DMS 273 (cell line): Measurements from ENCODE around the gene GRIK3.
"Not testable (repeated sequence)": the region's sequence is repeated elsewhere in the genome, so short reads cannot be mapped to it uniquely, and the experiment has no call there.

ENCODE experiments used
- DNase-seq: peaks from one replicate; lab custom pipeline; 2025; ENCODE audit not compliant: unreplicated experiment; lab: John Stamatoyannopoulos, UW

Gene GRIK3

GRCh38 chr1:36911561-36912364 is 122.6 kb downstream of the GRIK3 start:
- DNase-seq = no peak

DNA sequence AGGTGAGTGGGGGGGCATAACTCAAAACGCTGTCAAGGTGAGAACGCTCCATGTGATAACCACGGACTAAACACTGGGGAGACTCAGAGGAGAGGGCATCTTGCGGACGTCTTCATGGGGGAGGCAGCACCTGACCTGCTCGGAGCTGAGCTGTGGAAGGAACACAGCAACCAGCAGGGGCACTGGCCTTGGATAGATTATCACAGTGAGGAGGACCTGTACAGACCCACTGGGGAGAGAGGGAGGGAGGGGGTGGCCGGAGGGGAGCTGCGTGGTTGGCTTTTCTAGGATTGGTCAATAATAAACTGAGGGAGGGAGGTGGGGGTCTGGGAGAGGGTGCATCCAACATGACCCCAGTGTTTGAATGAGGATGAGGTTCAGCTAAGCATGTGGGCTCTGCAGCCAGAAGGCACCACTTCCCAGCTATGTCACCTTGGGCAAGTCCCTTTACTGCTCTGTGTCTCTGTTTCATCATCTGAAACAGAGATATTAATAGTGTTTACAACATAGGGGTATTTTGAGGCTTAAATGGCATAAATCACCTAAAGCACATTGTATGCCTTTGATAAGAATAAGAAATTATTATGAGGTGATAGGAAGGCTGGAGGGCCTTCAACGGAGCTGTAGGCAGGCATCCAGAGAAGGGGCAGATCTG is 123.3 kb downstream of the GRIK3 start:
- DNase-seq = no peak

DNA sequence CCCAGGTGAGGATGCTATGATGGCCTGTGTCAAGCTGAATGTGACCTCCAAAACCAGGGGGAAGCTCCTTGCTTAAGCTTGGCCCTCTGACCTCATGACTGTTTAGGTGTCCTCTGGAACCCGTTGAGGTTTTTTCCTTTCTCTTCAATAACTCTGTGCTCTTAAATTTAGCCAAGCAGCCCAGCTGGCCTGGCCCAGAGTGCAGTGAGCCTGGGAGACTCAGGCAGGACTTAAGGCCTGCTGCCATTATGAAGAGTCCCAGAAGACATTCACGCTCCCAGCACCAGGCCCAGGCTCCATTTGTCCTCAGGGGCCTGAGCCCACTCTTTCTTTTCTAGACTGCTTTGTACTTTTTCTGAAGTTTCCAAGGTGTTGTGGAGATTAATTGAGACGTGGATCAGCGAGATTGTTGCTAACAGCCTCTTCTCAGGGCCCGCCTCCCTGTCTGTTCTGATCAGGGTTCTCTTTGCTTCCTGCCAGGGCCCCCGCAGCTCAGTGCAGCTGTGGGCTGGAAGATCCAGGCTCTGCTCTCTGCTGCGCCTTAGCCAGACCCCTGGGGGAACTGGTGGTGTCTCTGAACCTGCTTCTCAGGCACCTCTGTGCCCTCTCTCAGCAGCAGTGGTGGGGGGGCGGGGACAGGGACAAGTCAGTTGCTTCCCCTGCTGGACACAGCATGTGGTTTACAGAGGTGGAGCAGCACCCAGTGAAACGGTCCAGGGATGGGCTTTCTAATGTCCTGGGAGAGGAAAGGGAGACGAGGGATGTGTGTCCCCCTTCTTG is 124.2 kb downstream of the GRIK3 start:
- no peak for DNase-seq

- DNase-seq = not testable (repeated sequence)
These were observed 125.0 kb downstream of the GRIK3 start for GRCh38 chr1:36909359-36909758.

GRCh38 chr1:36908096-36908495 is 126.2 kb downstream of the GRIK3 start:
- DNase-seq = no peak

- no peak for DNase-seq
These were observed 127.8 kb downstream of the GRIK3 start for GRCh38 chr1:36906555-36906954.

DNA sequence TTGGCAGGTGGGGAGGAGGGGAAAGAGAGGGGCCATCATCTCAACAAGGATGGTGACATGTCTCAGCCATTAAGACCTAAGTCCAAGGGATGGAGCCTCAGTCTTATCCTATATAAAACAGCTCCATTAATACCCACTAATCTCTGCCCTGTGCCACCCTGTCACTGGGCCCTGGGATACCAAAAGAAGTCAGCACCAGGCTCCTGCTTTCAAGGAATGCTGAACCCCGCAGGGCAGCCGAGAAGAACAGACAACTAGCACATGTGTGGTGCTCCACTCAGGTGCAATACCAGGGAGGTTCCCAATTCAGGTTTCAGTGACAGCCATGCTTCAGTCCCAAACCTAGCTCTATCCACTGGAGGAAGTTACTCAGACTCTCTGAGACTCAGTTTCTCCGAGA is 128.4 kb downstream of the GRIK3 start:
- no peak for DNase-seq

DNA sequence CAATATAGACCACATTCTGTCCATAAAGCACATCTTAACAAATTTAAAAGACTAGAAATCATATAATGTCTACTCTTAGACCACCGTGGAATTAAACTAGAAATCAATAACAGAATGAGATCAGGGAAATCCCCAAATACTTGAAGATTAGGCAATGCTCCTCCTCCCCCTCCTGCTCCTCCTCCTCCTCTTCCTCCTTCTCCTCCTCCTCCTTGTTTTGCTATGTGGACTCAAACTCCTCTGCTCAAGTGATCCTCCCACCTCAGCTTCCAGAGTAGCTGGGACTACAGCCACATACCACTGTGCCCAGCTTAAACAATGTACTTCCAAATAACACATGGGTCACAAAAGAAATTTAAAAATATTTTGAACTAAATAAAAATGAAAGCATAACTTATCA is 134.2 kb downstream of the GRIK3 start:
- DNase-seq = no peak

- not testable (repeated sequence) for DNase-seq
These were observed 136.5 kb downstream of the GRIK3 start for GRCh38 chr1:36897813-36898212.

DNA sequence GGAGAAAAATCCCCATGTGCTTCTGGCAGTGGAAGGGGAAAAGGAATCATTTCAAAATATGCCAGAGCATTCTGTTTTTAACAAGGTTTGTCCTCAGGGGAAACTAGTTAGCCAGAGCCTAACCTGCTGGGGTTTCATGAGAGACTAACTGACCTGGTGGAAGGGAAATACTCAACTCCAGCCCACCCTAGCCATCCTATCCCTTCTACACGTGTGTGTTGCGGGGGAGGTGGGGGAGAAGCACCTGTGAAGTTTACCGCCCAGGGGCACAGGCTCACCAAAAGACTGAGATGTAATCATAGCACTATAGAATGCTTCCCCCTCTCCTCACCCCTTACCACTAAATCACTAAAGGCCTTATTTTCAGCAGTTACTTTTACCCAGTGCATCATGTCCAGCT is 139.5 kb downstream of the GRIK3 start:
- no peak for DNase-seq

DNA sequence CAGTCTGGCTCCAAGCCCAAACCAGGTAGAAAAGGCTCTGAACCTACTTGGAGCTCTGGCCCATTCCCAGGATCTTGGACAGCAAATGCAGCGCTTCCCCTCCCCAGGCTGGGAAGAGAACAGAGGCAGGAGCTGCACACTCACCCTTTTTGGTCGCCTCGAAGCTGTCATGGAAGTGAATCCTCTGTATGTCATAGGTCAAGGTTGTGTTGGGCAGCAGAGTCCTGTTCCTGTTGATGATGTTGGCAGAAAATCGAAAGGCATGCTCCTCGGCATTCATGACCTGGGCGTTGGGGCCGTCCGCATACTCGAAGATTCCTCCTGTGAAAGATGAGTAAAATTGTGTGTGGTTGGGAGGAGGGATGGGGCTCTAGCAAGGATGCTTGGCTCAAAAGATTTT is 143.5 kb downstream of the GRIK3 start:
- DNase-seq = no peak

GRCh38 chr1:36889478-36890226 is 144.7 kb downstream of the GRIK3 start:
- no peak for DNase-seq

GRCh38 chr1:36888811-36889477 is 145.4 kb downstream of the GRIK3 start:
- DNase-seq = peak; percentile 49

DNA sequence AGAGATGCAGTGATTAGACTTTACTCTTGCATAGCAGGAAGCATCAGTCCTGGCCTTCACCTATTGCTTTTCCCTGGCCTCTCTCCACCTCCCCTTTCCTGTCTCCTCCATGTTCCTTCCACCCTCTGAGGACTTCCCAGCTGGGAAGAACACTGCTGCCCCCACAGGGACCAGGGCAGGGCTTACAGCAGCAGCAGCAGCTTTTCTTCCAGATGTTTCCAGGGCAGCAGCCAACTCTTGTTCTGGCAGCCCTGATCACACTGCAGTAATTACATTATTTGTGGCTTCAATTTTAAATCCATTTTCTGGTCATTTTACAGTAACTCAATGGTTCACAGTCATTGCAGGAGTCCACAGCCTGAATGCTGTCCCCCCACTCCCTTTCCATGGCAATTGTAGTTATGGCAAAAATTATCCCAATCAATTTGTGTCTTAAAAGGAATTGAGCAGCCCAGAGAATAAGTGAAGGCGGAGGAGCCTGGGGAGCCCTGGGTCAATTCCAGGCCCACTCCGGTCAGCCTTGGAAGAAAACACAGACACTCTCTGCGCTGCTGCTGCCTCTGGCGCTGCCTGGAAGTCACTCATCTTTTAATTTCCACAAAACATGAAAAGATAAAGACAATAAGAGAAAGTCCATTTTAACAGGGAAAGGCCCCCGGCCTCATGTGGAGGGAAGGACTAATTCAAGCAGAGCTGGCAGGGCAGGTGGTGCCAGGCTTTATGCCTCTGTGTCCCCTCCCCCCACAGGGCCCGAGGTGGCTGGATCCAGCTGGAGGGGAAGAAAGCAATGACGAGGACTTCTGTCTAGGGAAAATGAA is 148.6 kb downstream of the GRIK3 start:
- DNase-seq = peak; percentile 48

GRCh38 chr1:36884801-36885200 is 149.5 kb downstream of the GRIK3 start:
- no peak for DNase-seq

DNA sequence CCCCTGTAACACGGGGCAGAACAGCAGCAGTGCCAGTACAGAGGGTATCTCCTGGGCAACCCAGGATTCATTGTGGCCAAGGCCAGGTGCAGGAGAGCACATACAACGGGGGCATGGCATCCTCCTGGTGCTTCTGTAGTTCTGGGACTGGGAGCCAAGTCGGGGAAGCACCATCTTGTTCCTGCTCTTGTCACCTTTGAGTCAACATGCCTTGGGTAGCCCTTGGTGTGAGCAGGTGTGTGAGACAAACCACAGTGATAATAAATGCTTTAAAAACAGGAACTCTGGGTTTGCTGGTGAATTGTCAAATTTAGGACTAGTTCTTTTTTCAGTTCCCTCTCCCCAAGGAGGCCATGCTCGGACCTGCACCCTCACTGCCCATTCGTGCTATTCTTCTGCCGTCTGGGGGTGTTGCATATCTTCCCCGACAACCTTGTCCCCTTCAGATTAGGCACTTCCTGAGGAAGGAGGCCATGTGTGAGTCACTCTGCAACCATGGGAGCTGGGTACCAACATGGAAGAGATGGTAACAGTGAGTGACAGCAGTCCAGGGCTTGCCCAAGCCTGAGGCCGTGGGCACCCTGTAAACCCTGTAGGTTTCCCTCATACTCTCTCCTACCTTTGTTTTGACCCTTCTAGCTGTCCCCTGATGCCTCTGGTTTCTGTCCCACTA is 150.2 kb downstream of the GRIK3 start:
- DNase-seq = no peak

DNA sequence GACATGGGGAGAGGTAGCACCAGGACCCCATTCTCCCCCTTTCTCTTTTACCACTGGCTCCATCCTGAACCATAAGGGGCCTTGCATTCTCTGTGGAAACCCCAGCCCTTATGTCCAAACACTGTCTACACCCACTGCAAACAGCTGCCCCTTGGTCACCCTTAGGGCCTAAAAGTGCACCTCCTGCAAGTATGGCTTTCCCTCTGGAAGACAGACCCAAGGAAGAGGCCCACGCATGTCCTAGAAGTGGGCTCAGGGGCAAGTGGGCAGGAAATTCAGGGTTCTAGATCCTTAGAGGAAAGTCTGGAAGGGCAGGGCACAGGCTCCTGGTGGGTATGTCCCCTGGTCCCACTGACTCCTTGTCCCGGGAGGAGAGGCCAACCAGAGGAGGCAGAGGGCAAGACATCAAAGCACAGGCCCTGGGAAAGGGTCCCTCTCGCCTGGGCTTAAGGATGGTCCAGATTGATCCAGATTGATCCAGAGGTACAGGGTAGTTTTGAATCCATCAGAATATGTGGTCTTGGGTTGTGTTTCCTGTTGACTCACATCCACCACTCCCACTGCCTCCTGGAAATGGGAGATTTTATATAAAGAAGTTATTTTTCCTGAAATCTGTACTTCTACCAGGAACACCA is 150.9 kb downstream of the GRIK3 start:
- DNase-seq = no peak

DNA sequence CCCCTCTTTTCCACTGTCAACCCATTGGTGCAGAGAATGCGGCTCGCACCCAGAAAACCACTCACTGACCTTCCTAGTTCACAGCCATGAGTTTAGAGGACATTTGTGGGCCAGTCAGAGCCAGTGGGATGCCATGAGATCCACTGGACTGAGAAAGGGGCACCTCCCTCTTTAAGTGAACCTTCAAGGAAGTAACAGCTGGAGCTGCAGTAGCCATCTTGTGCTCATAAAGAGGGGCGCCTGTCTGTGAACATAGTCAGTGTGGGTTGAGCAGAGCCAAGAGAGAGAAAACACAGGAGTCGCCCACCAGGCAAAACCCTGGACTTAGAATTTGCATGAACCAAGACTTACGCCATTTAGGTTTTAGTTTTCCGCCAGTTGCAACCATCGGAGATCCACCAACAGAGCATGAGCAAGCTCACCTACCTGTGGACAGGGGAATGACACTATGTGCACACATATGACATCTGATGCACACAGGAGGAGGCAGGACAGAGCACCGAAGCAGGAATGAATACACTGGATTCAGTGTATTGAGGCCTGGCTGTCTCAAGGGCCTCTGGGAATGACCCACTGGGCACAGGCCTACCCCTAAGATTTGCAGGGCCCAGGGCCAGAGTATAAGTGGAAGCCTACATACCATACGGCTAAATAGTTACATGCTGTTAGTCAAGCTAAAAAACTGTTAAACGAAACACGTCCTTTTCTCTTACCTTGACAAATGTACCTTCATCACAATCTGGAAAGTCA is 151.6 kb downstream of the GRIK3 start:
- no peak for DNase-seq
